ENCODE results near the gene ACAN.

DNA sequence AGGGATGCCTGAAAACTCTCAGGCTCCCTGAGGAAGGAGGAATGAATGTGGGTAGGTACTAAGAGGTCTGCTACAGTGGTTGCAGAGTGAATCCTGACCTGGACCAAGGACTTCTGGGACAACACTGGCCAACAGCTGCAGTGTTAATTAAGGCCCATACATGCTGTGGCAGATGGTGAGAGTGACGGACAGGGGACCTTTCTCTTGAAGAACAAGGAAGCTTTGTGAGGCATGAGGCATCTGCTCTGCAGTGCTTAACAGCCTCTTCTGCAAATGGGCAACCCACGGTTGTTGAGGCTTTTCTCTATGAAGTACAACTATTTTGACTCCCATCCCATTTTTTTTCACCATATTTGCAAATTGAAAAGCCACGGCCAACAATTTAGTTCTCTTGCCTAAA lies 26.6 kb upstream of the ACAN start:
- TF ChIP-seq, protein P1, sequence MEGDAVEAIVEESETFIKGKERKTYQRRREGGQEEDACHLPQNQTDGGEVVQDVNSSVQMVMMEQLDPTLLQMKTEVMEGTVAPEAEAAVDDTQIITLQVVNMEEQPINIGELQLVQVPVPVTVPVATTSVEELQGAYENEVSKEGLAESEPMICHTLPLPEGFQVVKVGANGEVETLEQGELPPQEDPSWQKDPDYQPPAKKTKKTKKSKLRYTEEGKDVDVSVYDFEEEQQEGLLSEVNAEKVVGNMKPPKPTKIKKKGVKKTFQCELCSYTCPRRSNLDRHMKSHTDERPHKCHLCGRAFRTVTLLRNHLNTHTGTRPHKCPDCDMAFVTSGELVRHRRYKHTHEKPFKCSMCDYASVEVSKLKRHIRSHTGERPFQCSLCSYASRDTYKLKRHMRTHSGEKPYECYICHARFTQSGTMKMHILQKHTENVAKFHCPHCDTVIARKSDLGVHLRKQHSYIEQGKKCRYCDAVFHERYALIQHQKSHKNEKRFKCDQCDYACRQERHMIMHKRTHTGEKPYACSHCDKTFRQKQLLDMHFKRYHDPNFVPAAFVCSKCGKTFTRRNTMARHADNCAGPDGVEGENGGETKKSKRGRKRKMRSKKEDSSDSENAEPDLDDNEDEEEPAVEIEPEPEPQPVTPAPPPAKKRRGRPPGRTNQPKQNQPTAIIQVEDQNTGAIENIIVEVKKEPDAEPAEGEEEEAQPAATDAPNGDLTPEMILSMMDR (conservative IDR thresholded peaks at IDR 0.05; ENCODE audit: low read depth, low read length) = no peak
- TF ChIP-seq EZH2 (IDR thresholded peaks at IDR 0.05; ENCODE audit: borderline replicate concordance, low read depth, low read length, poor library complexity, severe bottlenecking) = no peak
